ENCODE data around the gene AHNAK2. TPM values are rescaled to one million over a fixed set of nuclear protein-coding genes. Genes with fewer than 3 reads are reported as not detected.

AHNAK2 gene
- total and polyA plus RNA-seq, 2 experiments from 2014 or later: 1.8 to 4.6 TPM

- TF ChIP-seq EZH2phosphoT487 (IDR thresholded peaks at IDR 0.05; ENCODE audit: low read depth, severe bottlenecking, unreplicated experiment) (no peak), EZH2 (IDR thresholded peaks at IDR 0.05; ENCODE audit: borderline replicate concordance) (no peak), CTCF (IDR thresholded peaks at IDR 0.05; ENCODE audit: poor library complexity) (no peak)
- Histone ChIP-seq H3K9me3 (ENCODE audit: low read depth) (no peaks in the 10 kb centered on the region), H3K79me2 (peaks cover 6% of the 10 kb centered on the region), H3K4me2 (no peak overlapping the region), H3K4me1 (ENCODE audit: insufficient read depth) (no peaks in the 10 kb centered on the region), H3K27me3 (no peaks in the 10 kb centered on the region), H3K4me3 (no peak overlapping the region), H3K36me3 (replicated peaks; ENCODE audit: insufficient read depth, low read depth) (no peaks in the 10 kb centered on the region), H4K20me1 (ENCODE audit: insufficient read depth, poor library complexity, severe bottlenecking) (no peaks in the 10 kb centered on the region), H3K9me2 (replicated peaks; ENCODE audit: insufficient read depth) (no peaks in the 10 kb centered on the region), H3K27ac (no peak overlapping the region), H2AFZ (no peak overlapping the region)
- no peak for DNase-seq (ENCODE audit: low spot score)
- 94% methylated on average over 16 of the region's 16 CpGs for WGBS (ENCODE audit: low lambda C conversion rate, missing lambda C conversion rate)
These were observed 48.0 kb upstream of the AHNAK2 start for GRCh38 chr14:105026033-105026785.

- WGBS (ENCODE audit: low lambda C conversion rate, missing lambda C conversion rate): 89% methylated on average over 6 of the region's 6 CpGs
- Histone ChIP-seq H3K9me3 (ENCODE audit: low read depth) (no peaks in the 10 kb centered on the region), H4K20me1 (ENCODE audit: insufficient read depth, poor library complexity, severe bottlenecking) (no peaks in the 10 kb centered on the region), H3K79me2 (peaks cover 6% of the 10 kb centered on the region), H3K36me3 (replicated peaks; ENCODE audit: insufficient read depth, low read depth) (no peaks in the 10 kb centered on the region), H3K4me2 (no peak overlapping the region), H3K4me3 (no peak overlapping the region), H2AFZ (no peak overlapping the region), H3K27me3 (no peaks in the 10 kb centered on the region), H3K27ac (no peak overlapping the region), H3K4me1 (ENCODE audit: insufficient read depth) (no peaks in the 10 kb centered on the region), H3K9me2 (replicated peaks; ENCODE audit: insufficient read depth) (no peaks in the 10 kb centered on the region)
- TF ChIP-seq CTCF (IDR thresholded peaks at IDR 0.05; ENCODE audit: poor library complexity): no peak
- TF ChIP-seq EZH2phosphoT487 (IDR thresholded peaks at IDR 0.05; ENCODE audit: low read depth, severe bottlenecking, unreplicated experiment): no peak
- TF ChIP-seq EZH2 (IDR thresholded peaks at IDR 0.05; ENCODE audit: borderline replicate concordance): no peak
- DNase-seq (ENCODE audit: low spot score): no peak
These were observed 47.3 kb upstream of the AHNAK2 start for GRCh38 chr14:105025429-105025828.

DNA sequence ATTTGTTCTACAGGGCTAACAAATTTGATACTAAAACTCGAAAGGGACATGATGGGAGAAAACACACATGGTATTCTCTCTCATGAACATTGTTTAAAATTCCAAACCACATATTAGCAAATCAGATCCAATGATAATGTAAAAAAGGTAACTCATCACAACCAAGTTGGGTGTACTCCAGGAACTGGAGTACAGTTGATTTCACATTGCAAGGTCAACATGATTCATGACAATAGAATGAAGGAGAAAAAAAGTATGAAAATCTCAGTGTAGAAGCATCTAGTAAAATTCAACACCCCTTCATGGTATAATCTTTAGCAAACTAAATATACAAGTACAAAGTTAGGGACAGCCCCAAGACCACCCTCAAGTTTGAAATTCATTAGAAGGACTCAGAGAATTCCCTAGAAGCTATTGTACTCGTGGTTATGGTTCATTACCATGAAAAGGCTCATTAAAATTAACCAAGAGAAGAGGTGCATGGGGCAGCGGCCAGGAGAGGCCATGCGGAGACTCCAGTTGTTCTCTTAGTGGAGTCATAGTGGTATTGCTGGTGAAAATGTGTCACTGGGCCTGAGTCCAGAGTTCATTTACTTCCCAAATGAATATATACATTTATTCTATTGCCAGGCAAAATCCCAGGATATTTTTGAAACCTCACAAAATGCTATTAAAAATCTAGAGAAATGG is 45.8 kb upstream of the AHNAK2 start:
- WGBS (ENCODE audit: low lambda C conversion rate, missing lambda C conversion rate): 80% methylated on average over 4 of the region's 4 CpGs
- H4K20me1 ChIP-seq (ENCODE audit: insufficient read depth, poor library complexity, severe bottlenecking): peaks cover 6% of the 10 kb centered on the region
- no peak overlapping the region for H3K27ac ChIP-seq
- no peaks in the 10 kb centered on the region for H3K27me3 ChIP-seq
- no peak overlapping the region for H3K4me2 ChIP-seq
- no peak for TF ChIP-seq CTCF (IDR thresholded peaks at IDR 0.05; ENCODE audit: poor library complexity)
- no peak for TF ChIP-seq EZH2 (IDR thresholded peaks at IDR 0.05; ENCODE audit: borderline replicate concordance)
- no peak for TF ChIP-seq EZH2phosphoT487 (IDR thresholded peaks at IDR 0.05; ENCODE audit: low read depth, severe bottlenecking, unreplicated experiment)
- DNase-seq (ENCODE audit: low spot score): no peak
- H2AFZ ChIP-seq: no peak overlapping the region
- no peaks in the 10 kb centered on the region for H3K9me3 ChIP-seq (ENCODE audit: low read depth)
- peaks cover 20% of the 10 kb centered on the region for H3K79me2 ChIP-seq
- H3K4me3 ChIP-seq: no peak overlapping the region
- peaks cover 5% of the 10 kb centered on the region for H3K4me1 ChIP-seq (ENCODE audit: insufficient read depth)
- H3K9me2 ChIP-seq (replicated peaks; ENCODE audit: insufficient read depth): no peaks in the 10 kb centered on the region
- no peaks in the 10 kb centered on the region for H3K36me3 ChIP-seq (replicated peaks; ENCODE audit: insufficient read depth, low read depth)

Measured in hepatocyte (in vitro differentiated cells).